B cell (primary cell): ENCODE measurements around the gene MAP3K15. TPM values are rescaled to one million over a fixed set of nuclear protein-coding genes. Genes with fewer than 3 reads are reported as not detected.
"Not testable (repeated sequence)": the region's sequence is repeated elsewhere in the genome, so short reads cannot be mapped to it uniquely, and the experiment has no call there.

Experiments used
- ATAC-seq: fragments of 200-7000 bp; cut with Tn5 transposase; one replicate; pipeline ENCODE4 v1.10.0; 2021; ENCODE audit warnings: low read depth, mild to moderate bottlenecking, moderate number of reproducible peaks, moderate library complexity
- CTCF ChIA-PET: fragments of 350-600 bp; sonication (Branson Sonifier 250); formaldehyde crosslinking; loops from one replicate; lab custom pipeline; 2021; ENCODE audit warnings: antibody characterized with exemption, inconsistent platforms; lab: Charles Lee
- POLR2A ChIA-PET: fragments of 350-600 bp; sonication (Branson Sonifier 250); formaldehyde crosslinking; loops from one replicate; lab custom pipeline; 2021; ENCODE audit warnings: antibody characterized with exemption; lab: Charles Lee
- DNase-seq: peaks from one replicate; pipeline ENCODE4 v3.0.0; 2013
- H2AFZ ChIP-seq: 2 replicates; pipeline ENCODE4 v1.6.1; 2012; ENCODE audit warnings: mild to moderate bottlenecking, low read depth, low read length; ENCODE audit not compliant: insufficient read depth, poor library complexity, severe bottlenecking
- H3K27ac ChIP-seq, 2 donors: 1 replicate in 1 of 2; 2 replicates in 1 of 2; pipeline ENCODE4 v1.5.1; 2012 to 2013; ENCODE audit warnings: low read length in 2 of 2, mild to moderate bottlenecking in 2 of 2, moderate library complexity in 1 of 2
- H3K27me3 ChIP-seq, 4 experiments: fragments of 200-600 bp in 1 of 4; sonication (generic) in 1 of 4; replicated peaks in 1 of 4; 1 replicate in 2 of 4; 2 replicates in 2 of 4; pipeline versions ENCODE4 v1.6.1 to v1.7.0; 2013 to 2016; ENCODE audit warnings: low read length in 3 of 4, mild to moderate bottlenecking in 2 of 4, mixed read lengths in 1 of 4, moderate library complexity in 1 of 4; ENCODE audit not compliant: insufficient read depth in 4 of 4, control insufficient read depth in 3 of 4; ENCODE audit errors: control extremely low read depth in 1 of 4
- H3K36me3 ChIP-seq, 2 experiments: replicated peaks in 1 of 2; 1 replicate in 1 of 2; 2 replicates in 1 of 2; pipeline versions ENCODE4 v1.6.1 to v1.7.1; 2013; ENCODE audit warnings: low read length in 1 of 2; ENCODE audit not compliant: insufficient read depth in 2 of 2, control insufficient read depth in 1 of 2; ENCODE audit errors: control extremely low read depth in 1 of 2, extremely low read depth in 1 of 2
- H3K4me1 ChIP-seq, 2 donors: fragments of 200-600 bp in 1 of 2; sonication (generic) in 1 of 2; 1 replicate in 1 of 2; 2 replicates in 1 of 2; pipeline versions ENCODE4 v1.5.1 to v1.6.1; 2013 to 2017; ENCODE audit warnings: low read length in 2 of 2; ENCODE audit not compliant: control insufficient read depth in 2 of 2, insufficient read depth in 2 of 2
- H3K4me2 ChIP-seq: replicated peaks from 2 replicates; pipeline ENCODE3; 2012; ENCODE audit warnings: mild to moderate bottlenecking, low read depth, low read length; ENCODE audit not compliant: poor library complexity, severe bottlenecking
- H3K4me3 ChIP-seq, 5 experiments: fragments of 200-600 bp in 1 of 5; sonication (generic) in 1 of 5; 1 replicate in 3 of 5; 2 replicates in 2 of 5; pipeline versions ENCODE4 v1.5.1 to v1.7.0; 2011 to 2016; ENCODE audit warnings: low read length in 4 of 5, mild to moderate bottlenecking in 4 of 5, low read depth in 2 of 5, control low read depth in 1 of 5, moderate library complexity in 1 of 5; ENCODE audit not compliant: insufficient read depth in 1 of 5; ENCODE audit errors: control extremely low read depth in 1 of 5, extremely low read depth in 1 of 5
- H3K79me2 ChIP-seq: fragments of 200-600 bp; sonication (generic); one replicate; pipeline ENCODE4 v1.6.0; 2016; ENCODE audit warnings: low read length; ENCODE audit not compliant: control insufficient read depth, insufficient read depth
- H3K9ac ChIP-seq: fragments of 200-600 bp; sonication (generic); 2 replicates; pipeline ENCODE4 v1.6.1; 2017; ENCODE audit warnings: mild to moderate bottlenecking, low read length, moderate library complexity
- H3K9me3 ChIP-seq, 3 donors: one replicate each; pipeline versions ENCODE4 v1.6.1 to v1.7.1; 2013; ENCODE audit warnings: low read length in 2 of 3; ENCODE audit not compliant: control insufficient read depth in 2 of 3, insufficient read depth in 1 of 3; ENCODE audit errors: control extremely low read depth in 1 of 3
- H4K20me1 ChIP-seq: 2 replicates; pipeline ENCODE4 v1.6.0; 2012; ENCODE audit warnings: mild to moderate bottlenecking, low read length; ENCODE audit not compliant: insufficient read depth, control insufficient read depth, poor library complexity, severe bottlenecking
- H3K27ac Mint-ChIP-seq: one replicate; pipeline ENCODE4 v1.8.0; 2021; ENCODE audit warnings: mixed read lengths
- H3K27me3 Mint-ChIP-seq: one replicate; pipeline ENCODE4 v1.8.0; 2021; ENCODE audit warnings: mixed read lengths
- H3K4me1 Mint-ChIP-seq: one replicate; pipeline ENCODE4 v1.8.0; 2021; ENCODE audit warnings: mixed read lengths
- H3K4me3 Mint-ChIP-seq: one replicate; pipeline ENCODE4 v1.8.0; 2021; ENCODE audit warnings: mixed read lengths
- H3K9me3 Mint-ChIP-seq: one replicate; pipeline ENCODE4 v1.8.0; 2022; ENCODE audit warnings: mixed read lengths; ENCODE audit not compliant: insufficient read depth
- EZH2 ChIP-seq: IDR thresholded peaks from 2 replicates; pipeline ENCODE4 v1.6.1; 2012; ENCODE audit warnings: borderline replicate concordance, low read depth, mild to moderate bottlenecking, moderate library complexity, low read length; ENCODE audit not compliant: insufficient read depth, poor library complexity, severe bottlenecking
- WGBS: methylation state at CpG from one replicate; pipeline ENCODE4 v1.1.5; 2013; ENCODE audit warnings: missing lambda C conversion rate; ENCODE audit not compliant: insufficient coverage; 5-methylcytosine and 5-hydroxymethylcytosine counted together
- intact Hi-C: fragments of 100-400 bp; cut with micrococcal nuclease; formaldehyde crosslinking; loops from one replicate; pipeline ENCODE4 v1.10.0; 2022
- polyA plus RNA-seq: library from polyadenylated mRNA; depleted of rRNA; stranded (reverse); fragments of >200 nt; gene quantifications from 2 replicates; pipeline ENCODE4 v1.2.3, GENCODE V29; 2012
- total RNA-seq, 2 donors: library from RNA; stranded (reverse); fragments of 120-200 nt in 1 of 2; gene quantifications; 1 replicate in 1 of 2; 2 replicates in 1 of 2; pipeline versions ENCODE4 v1.2.3 to v1.2.4, GENCODE V29; 2013 to 2022
- TF ChIP-seq, protein P1 (sequence below): fragments of 200-600 bp; IDR thresholded peaks from one replicate; pipeline ENCODE4 v1.8.0; 2022; ENCODE audit warnings: antibody characterized with exemption, mild to moderate bottlenecking

The MAP3K15 gene
- total and polyA plus RNA-seq, 2 donors (not counting 1 experiment from before 2014, with no cell fraction given) = not detected

DNA sequence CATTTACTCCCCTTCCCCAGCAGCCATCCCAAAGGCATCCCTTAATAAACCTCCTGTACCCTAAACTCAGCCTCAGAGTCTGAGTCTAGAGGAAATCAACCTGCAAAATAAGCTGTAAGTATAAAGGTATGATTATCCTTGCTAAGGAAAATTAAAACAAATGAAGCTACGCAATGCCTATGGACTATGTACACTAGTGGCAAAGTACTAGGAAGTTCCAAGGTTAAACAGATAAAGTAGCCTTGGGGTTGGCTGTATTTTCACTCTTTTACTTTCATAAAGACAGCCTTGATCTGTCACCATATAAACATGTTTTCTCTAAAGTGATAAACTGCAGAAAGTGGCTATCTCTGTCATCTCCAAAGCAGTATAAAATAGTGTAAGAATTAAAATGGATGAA is 35.9 kb downstream of the MAP3K15 start:
- H3K9me3 Mint-ChIP-seq = no peaks in the 10 kb centered on the region
- H3K4me3 Mint-ChIP-seq = no peak overlapping the region
- H3K27me3 Mint-ChIP-seq = no peaks in the 10 kb centered on the region
- H3K9ac ChIP-seq = no peak overlapping the region
- H3K4me1 ChIP-seq = no peaks in the 10 kb centered on the region
- H4K20me1 ChIP-seq = no peaks in the 10 kb centered on the region
- H3K27ac ChIP-seq = no peak overlapping the region
- no peaks in the 10 kb centered on the region for H3K9me3 ChIP-seq
- TF ChIP-seq EZH2 = no peak
- TF ChIP-seq, protein P1, sequence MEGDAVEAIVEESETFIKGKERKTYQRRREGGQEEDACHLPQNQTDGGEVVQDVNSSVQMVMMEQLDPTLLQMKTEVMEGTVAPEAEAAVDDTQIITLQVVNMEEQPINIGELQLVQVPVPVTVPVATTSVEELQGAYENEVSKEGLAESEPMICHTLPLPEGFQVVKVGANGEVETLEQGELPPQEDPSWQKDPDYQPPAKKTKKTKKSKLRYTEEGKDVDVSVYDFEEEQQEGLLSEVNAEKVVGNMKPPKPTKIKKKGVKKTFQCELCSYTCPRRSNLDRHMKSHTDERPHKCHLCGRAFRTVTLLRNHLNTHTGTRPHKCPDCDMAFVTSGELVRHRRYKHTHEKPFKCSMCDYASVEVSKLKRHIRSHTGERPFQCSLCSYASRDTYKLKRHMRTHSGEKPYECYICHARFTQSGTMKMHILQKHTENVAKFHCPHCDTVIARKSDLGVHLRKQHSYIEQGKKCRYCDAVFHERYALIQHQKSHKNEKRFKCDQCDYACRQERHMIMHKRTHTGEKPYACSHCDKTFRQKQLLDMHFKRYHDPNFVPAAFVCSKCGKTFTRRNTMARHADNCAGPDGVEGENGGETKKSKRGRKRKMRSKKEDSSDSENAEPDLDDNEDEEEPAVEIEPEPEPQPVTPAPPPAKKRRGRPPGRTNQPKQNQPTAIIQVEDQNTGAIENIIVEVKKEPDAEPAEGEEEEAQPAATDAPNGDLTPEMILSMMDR = no peak
- ChIA-PET POLR2A (no interaction called here), CTCF (no interaction called here)
- no peak overlapping the region for H3K4me2 ChIP-seq
- ATAC-seq = no peak
- H3K79me2 ChIP-seq = no peaks in the 10 kb centered on the region
- no peak for DNase-seq
- no peak overlapping the region for H3K27ac Mint-ChIP-seq
- H3K4me1 Mint-ChIP-seq = no peaks in the 10 kb centered on the region
- H2AFZ ChIP-seq = no peak overlapping the region
- H3K36me3 ChIP-seq = no peaks in the 10 kb centered on the region
- intact Hi-C loops = no loop called here
- WGBS = no CpG with 5 or more reads among the region's 1 CpG
- H3K4me3 ChIP-seq = no peak overlapping the region
- H3K27me3 ChIP-seq = no peaks in the 10 kb centered on the region

DNA sequence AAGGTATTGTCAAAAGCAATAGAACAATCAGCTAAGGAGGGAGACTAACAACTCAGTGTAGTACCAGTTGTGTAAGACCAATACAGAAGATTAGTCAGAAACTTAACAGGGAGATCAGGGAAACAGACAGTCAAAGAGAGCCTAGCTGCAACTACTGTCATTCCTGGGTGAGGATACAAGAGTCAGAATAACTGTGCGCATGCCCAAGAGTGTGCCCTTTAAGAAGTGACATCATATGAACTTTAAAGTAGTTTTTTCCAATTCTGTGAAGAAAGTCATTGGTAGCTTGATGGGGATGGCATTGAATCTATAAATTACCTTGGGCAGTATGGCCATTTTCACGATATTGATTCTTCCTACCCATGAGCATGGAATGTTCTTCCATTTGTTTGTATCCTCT is 46.9 kb downstream of the MAP3K15 start:
- POLR2A ChIA-PET, CTCF ChIA-PET, H3K9me3 ChIP-seq, H3K9me3 Mint-ChIP-seq, H3K27ac ChIP-seq, H3K27ac Mint-ChIP-seq, ATAC-seq, intact Hi-C loops, H3K36me3 ChIP-seq, H3K4me2 ChIP-seq, H3K27me3 ChIP-seq, H3K4me1 ChIP-seq, H4K20me1 ChIP-seq, H3K4me1 Mint-ChIP-seq, H3K79me2 ChIP-seq, H3K27me3 Mint-ChIP-seq, DNase-seq, H2AFZ ChIP-seq, H3K4me3 ChIP-seq, H3K4me3 Mint-ChIP-seq, H3K9ac ChIP-seq: not testable (repeated sequence)
- no CpG with 5 or more reads among the region's 2 CpGs for WGBS
